H1 (cell line): ENCODE measurements around the gene ITGA11. TPM values are rescaled to one million over a fixed set of nuclear protein-coding genes. Genes with fewer than 3 reads are reported as not detected.

Experiments
- CTCF ChIA-PET: fragments of 300-600 bp; sonication (Branson Sonifier 250); formaldehyde crosslinking; loops from one replicate; lab custom pipeline; 2021; ENCODE audit not compliant: partially characterized antibody; lab: Charles Lee
- POLR2A ChIA-PET: fragments of 300-600 bp; sonication (Branson Sonifier 250); formaldehyde crosslinking; loops from one replicate; lab custom pipeline; 2021; ENCODE audit warnings: inconsistent platforms; ENCODE audit not compliant: partially characterized antibody; lab: Charles Lee
- DNase-seq, 2 experiments: peaks; one replicate each; pipeline versions ENCODE4 v3.0.0 to v3.0.0-alpha.2; 2010 to 2022; ENCODE audit warnings: low spot score in 2 of 2, low read depth in 1 of 2, mixed read lengths in 1 of 2
- FAIRE-seq: peaks from 2 replicates; lab custom pipeline; 2011; peaks lifted over from hg19 to GRCh38; lab: Jason Lieb, UNC
- H2AFZ ChIP-seq: 2 replicates; pipeline ENCODE4 v1.8.1; 2012; ENCODE audit warnings: low read length, inconsistent platforms
- H2AK5ac ChIP-seq: 2 replicates; pipeline ENCODE4 v1.6.1; 2013; ENCODE audit warnings: low read depth, low read length
- H2BK120ac ChIP-seq: replicated peaks from 2 replicates; pipeline ENCODE3; 2013; ENCODE audit warnings: low read depth, low read length, inconsistent platforms
- H2BK12ac ChIP-seq: 2 replicates; pipeline ENCODE4 v1.6.1; 2013; ENCODE audit warnings: low read depth, low read length
- H2BK15ac ChIP-seq: 2 replicates; pipeline ENCODE4 v1.6.1; 2013; ENCODE audit warnings: low read length
- H2BK20ac ChIP-seq: 2 replicates; pipeline ENCODE4 v1.6.1; 2013; ENCODE audit warnings: low read length
- H2BK5ac ChIP-seq: 2 replicates; pipeline ENCODE4 v1.6.1; 2013; ENCODE audit warnings: low read depth, low read length
- H3K14ac ChIP-seq: 2 replicates; pipeline ENCODE4 v1.6.1; 2013; ENCODE audit warnings: inconsistent platforms; ENCODE audit not compliant: insufficient read length
- H3K18ac ChIP-seq: 2 replicates; pipeline ENCODE4 v1.6.1; 2013; ENCODE audit warnings: low read length; ENCODE audit errors: extremely low read depth
- H3K23ac ChIP-seq: 2 replicates; pipeline ENCODE4 v1.6.1; 2013; ENCODE audit warnings: inconsistent platforms; ENCODE audit not compliant: insufficient read length
- H3K23me2 ChIP-seq: 2 replicates; pipeline ENCODE4 v1.6.1; 2013; ENCODE audit warnings: low read depth, low read length
- H3K27ac ChIP-seq: 2 replicates; pipeline ENCODE4 v1.6.1; 2011; ENCODE audit warnings: low read depth, low read length, inconsistent platforms
- H3K27me3 ChIP-seq, 4 experiments: replicated peaks in 1 of 4; 1 replicate in 1 of 4; 2 replicates in 3 of 4; pipeline versions ENCODE4 v1.6.1 to v1.8.1; 2011 to 2013; ENCODE audit warnings: low read length in 3 of 4, mild to moderate bottlenecking in 3 of 4, inconsistent platforms in 2 of 4, mixed read lengths in 2 of 4, moderate library complexity in 1 of 4; ENCODE audit not compliant: control insufficient read depth in 3 of 4, insufficient read depth in 3 of 4; ENCODE audit errors: extremely low read depth in 1 of 4
- H3K36me3 ChIP-seq, 4 experiments: 2 replicates each; pipeline versions ENCODE4 v1.6.1 to v1.8.1; 2011 to 2013; ENCODE audit warnings: mild to moderate bottlenecking in 4 of 4, low read length in 3 of 4, moderate library complexity in 2 of 4, control low read depth in 1 of 4, inconsistent platforms in 1 of 4; ENCODE audit not compliant: insufficient read depth in 4 of 4, control insufficient read depth in 2 of 4
- H3K4ac ChIP-seq: replicated peaks from 2 replicates; pipeline ENCODE3; 2013; ENCODE audit warnings: low read length, low read depth, mixed read lengths, inconsistent platforms; ENCODE audit not compliant: insufficient read length
- H3K4me1 ChIP-seq, 4 experiments: replicated peaks in 1 of 4; 1 replicate in 1 of 4; 2 replicates in 3 of 4; pipeline versions ENCODE4 v1.6.1 to v1.8.1; 2011 to 2013; ENCODE audit warnings: low read length in 3 of 4, inconsistent platforms in 2 of 4, mixed read lengths in 1 of 4; ENCODE audit not compliant: insufficient read depth in 4 of 4, control insufficient read depth in 3 of 4
- H3K4me2 ChIP-seq, 2 experiments: 2 replicates each; pipeline versions ENCODE4 v1.6.1 to v1.8.1; 2011 to 2013; ENCODE audit warnings: low read depth in 2 of 2, low read length in 2 of 2, control low read depth in 1 of 2, inconsistent platforms in 1 of 2, mild to moderate bottlenecking in 1 of 2; ENCODE audit not compliant: insufficient read depth in 1 of 2
- H3K4me3 ChIP-seq, 4 experiments: fragments of 200-600, 300-600 bp in 1 of 4; sonication (generic), shearing (Covaris generic), sonication (Bioruptor Twin) in 1 of 4; 2 replicates each; pipeline versions ENCODE4 v1.5.1 to v1.8.1; 2011 to 2016; ENCODE audit warnings: low read length in 4 of 4, low read depth in 3 of 4, control low read depth in 2 of 4, inconsistent platforms in 2 of 4, mild to moderate bottlenecking in 2 of 4, mixed read lengths in 1 of 4, moderate library complexity in 1 of 4; ENCODE audit not compliant: insufficient read depth in 2 of 4; ENCODE audit errors: extremely low read depth in 1 of 4
- H3K56ac ChIP-seq: replicated peaks from 2 replicates; pipeline ENCODE3; 2013; ENCODE audit warnings: low read depth, mild to moderate bottlenecking, mixed read lengths, low read length, inconsistent platforms; ENCODE audit not compliant: insufficient read length
- H3K79me1 ChIP-seq: 2 replicates; pipeline ENCODE4 v1.6.1; 2013; ENCODE audit warnings: low read depth, low read length, control low read depth
- H3K79me2 ChIP-seq, 2 experiments: 2 replicates each; pipeline versions ENCODE4 v1.6.1 to v1.8.1; 2012 to 2013; ENCODE audit warnings: low read length in 2 of 2, mild to moderate bottlenecking in 2 of 2, inconsistent platforms in 1 of 2; ENCODE audit not compliant: insufficient read depth in 2 of 2, control insufficient read depth in 1 of 2
- H3K9ac ChIP-seq, 4 experiments: replicated peaks in 1 of 4; 1 replicate in 1 of 4; 2 replicates in 3 of 4; pipeline versions ENCODE4 v1.6.1 to v1.8.1; 2011 to 2013; ENCODE audit warnings: low read depth in 3 of 4, low read length in 3 of 4, control low read depth in 2 of 4, mild to moderate bottlenecking in 2 of 4, moderate library complexity in 2 of 4, inconsistent platforms in 1 of 4; ENCODE audit errors: extremely low read depth in 1 of 4
- H3K9me3 ChIP-seq, 2 experiments: 2 replicates each; pipeline versions ENCODE4 v1.6.1 to v1.8.1; 2012 to 2013; ENCODE audit warnings: mild to moderate bottlenecking in 2 of 2, moderate library complexity in 2 of 2, control low read depth in 1 of 2, inconsistent platforms in 1 of 2, low read depth in 1 of 2, low read length in 1 of 2, mixed read lengths in 1 of 2; ENCODE audit not compliant: insufficient read depth in 2 of 2
- H4K20me1 ChIP-seq, 2 experiments: replicated peaks in 1 of 2; 2 replicates each; pipeline versions ENCODE3 to v1.8.1; 2011 to 2013; ENCODE audit warnings: inconsistent platforms in 2 of 2, low read length in 2 of 2, mild to moderate bottlenecking in 1 of 2; ENCODE audit not compliant: insufficient read depth in 2 of 2, control insufficient read depth in 1 of 2
- H4K5ac ChIP-seq: 2 replicates; pipeline ENCODE4 v1.6.1; 2013; ENCODE audit warnings: low read length, low read depth, mixed read lengths, inconsistent platforms; ENCODE audit not compliant: insufficient read length
- H4K8ac ChIP-seq: 2 replicates; pipeline ENCODE4 v1.8.0; 2013; ENCODE audit warnings: mild to moderate bottlenecking, moderate library complexity, low read length, inconsistent platforms; ENCODE audit not compliant: insufficient read depth; ENCODE audit errors: extremely low read depth
- H4K91ac ChIP-seq: replicated peaks from 2 replicates; pipeline ENCODE3; 2013; ENCODE audit warnings: low read length, mixed read lengths, inconsistent platforms; ENCODE audit not compliant: insufficient read length
- ATF3 ChIP-seq: IDR thresholded peaks from 2 replicates; pipeline ENCODE4 v1.6.1; 2011; ENCODE audit warnings: low read depth, mild to moderate bottlenecking, low read length; ENCODE audit not compliant: insufficient read depth
- BRCA1 ChIP-seq: IDR thresholded peaks from 2 replicates; pipeline ENCODE4 v1.6.1; 2012; ENCODE audit warnings: low read depth, low read length, improper control_type of control experiment
- CTBP2 ChIP-seq: IDR thresholded peaks from 2 replicates; pipeline ENCODE4 v1.7.0; 2011; ENCODE audit warnings: borderline replicate concordance, mild to moderate bottlenecking, moderate library complexity, mixed read lengths, low read length; ENCODE audit not compliant: insufficient read depth, insufficient read length
- E2F6 ChIP-seq: IDR thresholded peaks from 2 replicates; pipeline ENCODE4 v1.6.1; 2012; ENCODE audit warnings: inconsistent platforms
- EGR1 ChIP-seq: IDR thresholded peaks from 2 replicates; pipeline ENCODE4 v1.6.1; 2011; ENCODE audit warnings: low read depth, low read length, borderline replicate concordance
- HDAC2 ChIP-seq, 2 experiments: fragments of 300-600 bp in 1 of 2; sonication (generic) in 1 of 2; IDR thresholded peaks; 2 replicates each; pipeline ENCODE4 v1.6.1; 2011 to 2012; ENCODE audit warnings: low read depth in 2 of 2, low read length in 2 of 2, mild to moderate bottlenecking in 2 of 2, moderate library complexity in 2 of 2, borderline replicate concordance in 1 of 2, inconsistent platforms in 1 of 2
- JUN ChIP-seq: IDR thresholded peaks from 2 replicates; pipeline ENCODE4 v1.6.1; 2011; ENCODE audit warnings: low read depth, mild to moderate bottlenecking, improper control_type of control experiment, low read length
- POLR2A ChIP-seq, 2 experiments: IDR thresholded peaks; 1 replicate in 1 of 2; 2 replicates in 1 of 2; pipeline ENCODE4 v1.6.1; 2011; ENCODE audit warnings: low read depth in 2 of 2, low read length in 2 of 2, mild to moderate bottlenecking in 2 of 2; ENCODE audit errors: control extremely low read depth in 1 of 2
- POU5F1 ChIP-seq: IDR thresholded peaks from 2 replicates; pipeline ENCODE4 v1.6.1; 2011; ENCODE audit warnings: low read depth, mild to moderate bottlenecking, low read length, moderate library complexity
- RBBP5 ChIP-seq: IDR thresholded peaks from 2 replicates; pipeline ENCODE4 v1.7.1; 2012; ENCODE audit warnings: low read depth, mild to moderate bottlenecking, inconsistent platforms, low read length, moderate library complexity, borderline replicate concordance
- TAF7 ChIP-seq: optimal IDR thresholded peaks from 2 replicates; pipeline ENCODE3; 2011; ENCODE audit warnings: low read depth, mild to moderate bottlenecking, inconsistent platforms, low read length, moderate library complexity, borderline replicate concordance
- ZNF274 ChIP-seq: IDR thresholded peaks from 2 replicates; pipeline ENCODE4 v1.7.0; 2012; ENCODE audit warnings: low read length, borderline replicate concordance; ENCODE audit errors: extremely low read depth
- WGBS, 2 experiments: shearing (Covaris generic) in 1 of 2; methylation state at CpG; one replicate each; pipeline versions ENCODE4 v1.1.6 to v1.1.7; 2013 to 2015; ENCODE audit warnings: low lambda C conversion rate in 2 of 2, mixed read lengths in 2 of 2, inconsistent platforms in 1 of 2, low coverage in 1 of 2, missing lambda C conversion rate in 1 of 2; ENCODE audit not compliant: insufficient replicate concordance in 2 of 2, insufficient coverage in 1 of 2, insufficient read length in 1 of 2; ENCODE audit errors: extremely low coverage in 1 of 2, missing lambda C conversion rate in 1 of 2; 5-methylcytosine and 5-hydroxymethylcytosine counted together
- polyA plus RNA-seq, 7 experiments: library from polyadenylated mRNA; depleted of rRNA in 3 of 7; stranded (reverse) in 5 of 7; unstranded in 2 of 7; fragments of >200 nt in 5 of 7; fragments of 200-250 nt in 2 of 7; gene quantifications; 1 replicate in 5 of 7; 2 replicates in 1 of 7; 4 replicates in 1 of 7; pipeline versions ENCODE4 v1.2.1 to v1.2.3, GENCODE V29; 2011 to 2013; ENCODE audit warnings: missing spikeins in 2 of 7, mixed read lengths in 2 of 7
- total RNA-seq: library from RNA; stranded (reverse); fragmentation: NEBNext Ultra II Directional; extraction: Animal tissue kit (Norgen Biotek cat#: 25700); gene quantifications from 2 replicates; pipeline ENCODE4 v1.2.1, GENCODE V29; 2021

The ITGA11 gene
- total and polyA plus RNA-seq, 2 of the 8 experiments (the other 6 are each of a cell fraction or from before 2014, with no cell fraction given): 0.05 to 0.06 TPM

GRCh38 chr15:68418611-68419161 lies 13.3 kb downstream of the ITGA11 start:
- Histone ChIP-seq H2AK5ac (no peak overlapping the region), H2BK120ac (no peak overlapping the region), H3K27me3 (0 out of 7 replicates have a peak, but pooled peaks cover 0 to 3% (median 0%) of the 10 kb centered on the region in 4 experiments), H3K79me2 (no peaks in the 10 kb centered on the region), H3K27ac (no peak overlapping the region), H4K8ac (no peak overlapping the region), H4K91ac (no peak overlapping the region), H4K5ac (no peak overlapping the region), H3K56ac (no peak overlapping the region), H3K23me2 (no peaks in the 10 kb centered on the region), H3K23ac (no peak overlapping the region), H2BK12ac (no peak overlapping the region), H2AFZ (no peak overlapping the region), H3K36me3 (no peaks in the 10 kb centered on the region), H3K4me3 (no peak overlapping the region), H3K4ac (no peak overlapping the region), H3K79me1 (no peaks in the 10 kb centered on the region), H2BK20ac (no peak overlapping the region), H2BK5ac (no peak overlapping the region), H3K4me1 (peaks cover 0 to 4% (median 3%) of the 10 kb centered on the region in 4 experiments; a peak in 4 of 7 replicates), H3K9ac (no peak overlapping the region), H4K20me1 (no peaks in the 10 kb centered on the region), H3K9me3 (no peaks in the 10 kb centered on the region), H3K4me2 (no peak overlapping the region), H2BK15ac (no peak overlapping the region), H3K14ac (no peak overlapping the region), H3K18ac (no peak overlapping the region)
- CTCF ChIA-PET: interaction anchor here (0.9 to 1.0 kb wide), 2 partner anchors 9 to 133 kb away, joined by 3 to 4 read pairs; no protein-coding TSS in a partner anchor
- no peak for FAIRE-seq
- WGBS, 2 experiments: 86% methylated on average over 6 of the region's 6 CpGs; no CpG with 5 or more reads in 1 of the 2 experiments
- POLR2A ChIA-PET: no interaction called here
- DNase-seq: no peak
- TF ChIP-seq ATF3 (no peak), ZNF274 (no peak), HDAC2 (IDR thresholded peaks at IDR 0.05; ENCODE audit: borderline replicate concordance in 1 of 2, low read depth in 2 of 2, low read length in 2 of 2) (no peak), RBBP5 (no peak), TAF7 (no peak), E2F6 (no peak), POLR2A (IDR thresholded peaks at IDR 0.05; ENCODE audit: control extremely low read depth in 1 of 2, low read depth in 2 of 2, low read length in 2 of 2) (no peak), BRCA1 (no peak), JUN (no peak), CTBP2 (no peak), EGR1 (no peak), POU5F1 (no peak)
